Endothelial cell of umbilical vein (primary cell): ENCODE results near the gene IL15. TPM values are rescaled to one million over a fixed set of nuclear protein-coding genes. Genes with fewer than 3 reads are reported as not detected.

Source experiments
- BruUV-seq: library from RNA; stranded (reverse); fragments of 400-500 nt; replicated peaks from 2 replicates; lab custom pipeline; 2021; lab: Mats Ljungman, UMichigan
- CTCF ChIA-PET: fragments of 300-600, 350-600 bp; sonication (Branson Sonifier 250); formaldehyde crosslinking; loops from one replicate; lab custom pipeline; 2021; ENCODE audit warnings: antibody characterized with exemption, inconsistent platforms; lab: Charles Lee
- POLR2A ChIA-PET: fragments of 300-600, 350-600 bp; sonication (Branson Sonifier 250); formaldehyde crosslinking; loops from one replicate; lab custom pipeline; 2021; ENCODE audit warnings: antibody characterized with exemption, inconsistent platforms; lab: Charles Lee
- DNase-seq: peaks from one replicate; pipeline ENCODE4 v3.0.0-alpha.2; 2011; ENCODE audit warnings: low read depth, low spot score
- FAIRE-seq: peaks from 2 replicates; lab custom pipeline; 2011; peaks lifted over from hg19 to GRCh38; lab: Jason Lieb, UNC
- H2AFZ ChIP-seq: 2 replicates; pipeline ENCODE4 v1.6.0; 2012; ENCODE audit warnings: low read depth, low read length, control low read depth, inconsistent platforms
- H3K27ac ChIP-seq: 2 replicates; pipeline ENCODE4 v1.5.1; 2011; ENCODE audit warnings: low read depth, mild to moderate bottlenecking, control low read depth, low read length, moderate library complexity; ENCODE audit not compliant: insufficient read depth
- H3K27me3 ChIP-seq, 2 experiments: 2 replicates each; pipeline versions ENCODE4 v1.6.0 to v1.6.1; 2011; ENCODE audit warnings: low read length in 2 of 2, mixed read lengths in 1 of 2; ENCODE audit not compliant: control insufficient read depth in 2 of 2, insufficient read depth in 2 of 2
- H3K36me3 ChIP-seq, 2 experiments: 2 replicates in 1 of 2; 3 replicates in 1 of 2; pipeline ENCODE4 v1.5.1; 2011; ENCODE audit warnings: low read length in 2 of 2, mild to moderate bottlenecking in 1 of 2, moderate library complexity in 1 of 2; ENCODE audit not compliant: control insufficient read depth in 2 of 2, insufficient read depth in 2 of 2; ENCODE audit errors: extremely low read depth in 1 of 2
- H3K4me1 ChIP-seq: 3 replicates; pipeline ENCODE4 v1.5.1; 2011; ENCODE audit warnings: mild to moderate bottlenecking, low read length; ENCODE audit not compliant: control insufficient read depth, insufficient read depth; ENCODE audit errors: extremely low read depth
- H3K4me2 ChIP-seq: 2 replicates; pipeline ENCODE4 v1.6.1; 2011; ENCODE audit warnings: low read length, control low read depth, mixed read lengths; ENCODE audit not compliant: insufficient read depth
- H3K4me3 ChIP-seq, 3 experiments: fragments of 200-600 bp in 1 of 3; sonication (generic), shearing (Covaris generic) in 1 of 3; replicated peaks in 1 of 3; 2 replicates each; pipeline ENCODE4 v1.5.1; 2011 to 2016; ENCODE audit warnings: control low read depth in 3 of 3, low read length in 3 of 3, mild to moderate bottlenecking in 2 of 3, inconsistent platforms in 1 of 3, low read depth in 1 of 3, moderate library complexity in 1 of 3; ENCODE audit not compliant: insufficient read depth in 1 of 3
- H3K79me2 ChIP-seq: 2 replicates; pipeline ENCODE4 v1.6.0; 2012; ENCODE audit warnings: low read length, inconsistent platforms; ENCODE audit not compliant: control insufficient read depth, insufficient read depth
- H3K9ac ChIP-seq: replicated peaks from 2 replicates; pipeline ENCODE3; 2011; ENCODE audit warnings: low read length, control low read depth; ENCODE audit not compliant: insufficient read depth; ENCODE audit errors: extremely low read depth
- H3K9me1 ChIP-seq: replicated peaks from 3 replicates; pipeline ENCODE4 v1.6.0; 2011; ENCODE audit warnings: mild to moderate bottlenecking, low read length; ENCODE audit not compliant: control insufficient read depth, insufficient read depth; ENCODE audit errors: extremely low read depth
- H3K9me3 ChIP-seq: replicated peaks from 2 replicates; pipeline ENCODE4 v1.5.1; 2012; ENCODE audit warnings: low read length, inconsistent platforms; ENCODE audit not compliant: control insufficient read depth, insufficient read depth
- H4K20me1 ChIP-seq: replicated peaks from 2 replicates; pipeline ENCODE3; 2011; ENCODE audit warnings: mild to moderate bottlenecking, low read length; ENCODE audit not compliant: control insufficient read depth, insufficient read depth; ENCODE audit errors: extremely low read depth
- EZH2 ChIP-seq: IDR thresholded peaks from 2 replicates; pipeline ENCODE4 v1.6.1; 2012; ENCODE audit warnings: borderline replicate concordance, low read depth, mild to moderate bottlenecking, moderate library complexity, low read length, inconsistent platforms; ENCODE audit not compliant: severe bottlenecking
- FOS ChIP-seq: IDR thresholded peaks from 2 replicates; pipeline ENCODE4 v1.6.1; 2011; ENCODE audit warnings: mild to moderate bottlenecking, low read length, moderate library complexity, borderline replicate concordance; ENCODE audit not compliant: insufficient read depth
- GATA2 ChIP-seq: IDR thresholded peaks from 2 replicates; pipeline ENCODE4 v1.7.0; 2011; ENCODE audit warnings: low read depth, mild to moderate bottlenecking, moderate library complexity, mixed read lengths, low read length; ENCODE audit not compliant: insufficient read length, insufficient read depth
- JUN ChIP-seq: IDR thresholded peaks from 2 replicates; pipeline ENCODE4 v1.6.1; 2011; ENCODE audit warnings: borderline replicate concordance, low read depth; ENCODE audit not compliant: insufficient read length, insufficient read depth
- MYC ChIP-seq: IDR thresholded peaks from one replicate; pipeline ENCODE4 v1.6.1; 2011; ENCODE audit warnings: mild to moderate bottlenecking, low read depth, low read length
- POLR2A ChIP-seq: IDR thresholded peaks from 2 replicates; pipeline ENCODE4 v1.6.1; 2012; ENCODE audit warnings: low read depth, mild to moderate bottlenecking, control low read depth, low read length
- POLR2AphosphoS5 ChIP-seq: IDR thresholded peaks from 2 replicates; pipeline ENCODE4 v1.6.1; 2012; ENCODE audit warnings: low read depth, mild to moderate bottlenecking, control low read depth, low read length, moderate library complexity; ENCODE audit not compliant: insufficient read depth
- dilution Hi-C: fragments of 300-500 bp; cut with MboI; formaldehyde crosslinking; loops from one replicate; pipeline ENCODE4 v1.15.0; 2019; ENCODE audit warnings: low sequenced_read_pairs; ENCODE audit not compliant: extremely low pct_ligation_motif_present
- intact Hi-C: fragments of 100-400 bp; cut with micrococcal nuclease; formaldehyde crosslinking; loops from one replicate; pipeline ENCODE4 v1.10.0; 2022
- polyA plus RNA-seq, 4 experiments: library from polyadenylated mRNA; depleted of rRNA in 3 of 4; stranded (reverse) in 3 of 4; unstranded in 1 of 4; fragments of >200 nt; gene quantifications; 2 replicates each; pipeline versions ENCODE4 v1.2.1 to v1.2.3, GENCODE V29; 2011 to 2012; ENCODE audit warnings: missing spikeins in 1 of 4
- total RNA-seq: library from RNA; stranded (reverse); gene quantifications from 2 replicates; pipeline ENCODE4 v1.2.3, GENCODE V29; 2021
- TF ChIP-seq, protein P1 (sequence below), 2 donors: IDR thresholded peaks; 1 replicate in 1 of 2; 2 replicates in 1 of 2; pipeline ENCODE4 v1.5.1; 2011; ENCODE audit warnings: low read length in 2 of 2, mild to moderate bottlenecking in 2 of 2, moderate library complexity in 2 of 2, control low read depth in 1 of 2, inconsistent platforms in 1 of 2, low read depth in 1 of 2; ENCODE audit not compliant: insufficient read depth in 1 of 2; ENCODE audit errors: extremely low read depth in 1 of 2
- TF ChIP-seq, protein P2 (sequence below): IDR thresholded peaks from 2 replicates; pipeline ENCODE4 v1.6.1; 2011; ENCODE audit not compliant: insufficient read depth, insufficient read length

IL15 gene
- total and polyA plus RNA-seq, 2 donors (not counting 3 experiments of a cell fraction or from before 2014, with no cell fraction given): 3.0 to 3.1 TPM

DNA sequence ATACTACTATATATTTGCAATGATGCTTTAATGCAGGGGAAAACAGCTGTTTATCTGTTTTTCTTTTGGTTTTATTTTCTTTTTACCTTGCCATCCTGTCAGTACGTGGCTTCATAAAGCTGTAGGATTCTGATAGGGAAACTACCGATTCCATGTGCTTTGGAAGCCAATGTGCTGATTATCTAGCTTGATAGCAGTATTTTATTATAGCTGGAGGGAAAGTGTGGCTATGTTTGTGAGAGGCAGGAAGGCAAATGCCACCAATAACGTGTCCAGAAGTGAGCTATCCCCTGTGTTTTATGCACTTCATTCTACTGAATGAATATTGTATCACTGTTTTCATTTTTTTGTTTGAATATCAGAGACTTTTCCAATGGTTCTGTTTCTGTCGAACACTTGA, 43.7 kb downstream of the IL15 start:
- no TSS peak for BruUV-seq
- Histone ChIP-seq H2AFZ (peak overlapping the region; percentile 55), H3K4me1 (peaks cover 14% of the 10 kb centered on the region), H3K4me2 (no peak overlapping the region), H3K9me3 (no peaks in the 10 kb centered on the region), H3K79me2 (no peaks in the 10 kb centered on the region), H4K20me1 (no peaks in the 10 kb centered on the region), H3K36me3 (no peaks in the 10 kb centered on the region), H3K27me3 (no peaks in the 10 kb centered on the region), H3K9me1 (no peaks in the 10 kb centered on the region), H3K27ac (no peak overlapping the region), H3K9ac (no peak overlapping the region), H3K4me3 (no peak overlapping the region)
- intact Hi-C loops (no loop called here), dilution Hi-C loops (no loop called here)
- POLR2A ChIA-PET: no interaction called here
- DNase-seq (no peak), FAIRE-seq (no peak)
- CTCF ChIA-PET: interaction anchor here (0.6 to 1.4 kb wide), 3 partner anchors 14 to 89 kb away, joined by 3 to 6 read pairs (median 4); no protein-coding TSS in a partner anchor
- TF ChIP-seq JUN (no peak), POLR2AphosphoS5 (no peak), EZH2 (no peak), GATA2 (no peak), POLR2A (no peak), MYC (no peak), FOS (no peak)
- TF ChIP-seq, protein P1, sequence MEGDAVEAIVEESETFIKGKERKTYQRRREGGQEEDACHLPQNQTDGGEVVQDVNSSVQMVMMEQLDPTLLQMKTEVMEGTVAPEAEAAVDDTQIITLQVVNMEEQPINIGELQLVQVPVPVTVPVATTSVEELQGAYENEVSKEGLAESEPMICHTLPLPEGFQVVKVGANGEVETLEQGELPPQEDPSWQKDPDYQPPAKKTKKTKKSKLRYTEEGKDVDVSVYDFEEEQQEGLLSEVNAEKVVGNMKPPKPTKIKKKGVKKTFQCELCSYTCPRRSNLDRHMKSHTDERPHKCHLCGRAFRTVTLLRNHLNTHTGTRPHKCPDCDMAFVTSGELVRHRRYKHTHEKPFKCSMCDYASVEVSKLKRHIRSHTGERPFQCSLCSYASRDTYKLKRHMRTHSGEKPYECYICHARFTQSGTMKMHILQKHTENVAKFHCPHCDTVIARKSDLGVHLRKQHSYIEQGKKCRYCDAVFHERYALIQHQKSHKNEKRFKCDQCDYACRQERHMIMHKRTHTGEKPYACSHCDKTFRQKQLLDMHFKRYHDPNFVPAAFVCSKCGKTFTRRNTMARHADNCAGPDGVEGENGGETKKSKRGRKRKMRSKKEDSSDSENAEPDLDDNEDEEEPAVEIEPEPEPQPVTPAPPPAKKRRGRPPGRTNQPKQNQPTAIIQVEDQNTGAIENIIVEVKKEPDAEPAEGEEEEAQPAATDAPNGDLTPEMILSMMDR (IDR thresholded peaks at IDR 0.05; ENCODE audit: extremely low read depth in 1 of 2, insufficient read depth in 1 of 2, low read depth in 1 of 2, low read length in 2 of 2): no peak
- TF ChIP-seq, protein P2, sequence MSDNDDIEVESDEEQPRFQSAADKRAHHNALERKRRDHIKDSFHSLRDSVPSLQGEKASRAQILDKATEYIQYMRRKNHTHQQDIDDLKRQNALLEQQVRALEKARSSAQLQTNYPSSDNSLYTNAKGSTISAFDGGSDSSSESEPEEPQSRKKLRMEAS: no peak
